Hindlimb muscle (tissue), 1 donor: ENCODE data around the gene AARSD1. TPM values are rescaled to one million over a fixed set of nuclear protein-coding genes. Genes with fewer than 3 reads are reported as not detected.
"Not testable (repeated sequence)": the region's sequence is repeated elsewhere in the genome, so short reads cannot be mapped to it uniquely, and the experiment has no call there.

Experiments used
- DNase-seq: peaks from one replicate; pipeline ENCODE4 v3.0.0-alpha.2; 2013
- polyA plus RNA-seq: library from polyadenylated mRNA; unstranded; fragments of 120-200 nt; gene quantifications from one replicate; pipeline ENCODE4 v1.2.1, GENCODE V29; 2013; ENCODE audit not compliant: insufficient read length

Gene AARSD1, protein sequence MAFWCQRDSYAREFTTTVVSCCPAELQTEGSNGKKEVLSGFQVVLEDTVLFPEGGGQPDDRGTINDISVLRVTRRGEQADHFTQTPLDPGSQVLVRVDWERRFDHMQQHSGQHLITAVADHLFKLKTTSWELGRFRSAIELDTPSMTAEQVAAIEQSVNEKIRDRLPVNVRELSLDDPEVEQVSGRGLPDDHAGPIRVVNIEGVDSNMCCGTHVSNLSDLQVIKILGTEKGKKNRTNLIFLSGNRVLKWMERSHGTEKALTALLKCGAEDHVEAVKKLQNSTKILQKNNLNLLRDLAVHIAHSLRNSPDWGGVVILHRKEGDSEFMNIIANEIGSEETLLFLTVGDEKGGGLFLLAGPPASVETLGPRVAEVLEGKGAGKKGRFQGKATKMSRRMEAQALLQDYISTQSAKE
- 56.9 TPM for polyA plus RNA-seq

DNA sequence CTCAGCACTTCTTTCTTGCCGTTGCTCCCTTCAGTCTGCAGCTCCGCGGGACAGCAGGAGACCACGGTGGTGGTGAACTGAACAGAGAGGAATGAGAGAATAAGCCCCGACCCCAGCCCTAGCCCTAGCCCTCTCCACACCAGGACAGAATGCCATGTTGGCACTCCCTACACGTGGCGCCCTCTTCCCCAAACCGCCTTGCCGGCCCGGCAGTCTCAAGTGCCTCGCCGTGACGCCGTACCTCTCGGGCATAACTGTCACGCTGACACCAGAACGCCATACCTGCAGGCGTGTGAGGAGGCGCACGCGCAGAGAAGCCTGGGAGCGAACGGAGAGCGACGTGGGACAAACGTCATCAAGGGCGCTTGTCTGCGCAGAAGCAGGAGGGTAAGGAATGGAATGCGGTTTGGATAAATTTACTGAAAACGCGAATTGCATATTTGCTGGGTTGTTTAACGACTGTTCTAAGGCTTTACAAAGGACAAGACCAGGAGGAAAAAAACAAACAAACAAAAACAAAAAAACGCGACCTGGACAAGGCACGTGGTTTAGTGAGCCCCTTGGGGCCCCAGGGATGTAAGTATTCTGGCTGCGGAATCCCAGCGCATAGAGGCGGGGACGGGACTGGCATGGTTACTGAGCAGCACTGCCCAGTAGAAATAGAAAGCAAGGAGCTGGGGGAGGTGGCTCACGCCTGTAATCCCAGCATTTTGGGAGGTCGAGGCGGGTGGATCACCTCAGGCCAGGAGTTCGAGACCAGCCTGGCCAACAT is at the start of gene AARSD1:
Gene AARSD1 (minus strand): TSS at position 294 of the 772 bp plus-strand sequence. CDS start 14 bp downstream, at position 280.
- peak; percentile 95 for DNase-seq

DNA sequence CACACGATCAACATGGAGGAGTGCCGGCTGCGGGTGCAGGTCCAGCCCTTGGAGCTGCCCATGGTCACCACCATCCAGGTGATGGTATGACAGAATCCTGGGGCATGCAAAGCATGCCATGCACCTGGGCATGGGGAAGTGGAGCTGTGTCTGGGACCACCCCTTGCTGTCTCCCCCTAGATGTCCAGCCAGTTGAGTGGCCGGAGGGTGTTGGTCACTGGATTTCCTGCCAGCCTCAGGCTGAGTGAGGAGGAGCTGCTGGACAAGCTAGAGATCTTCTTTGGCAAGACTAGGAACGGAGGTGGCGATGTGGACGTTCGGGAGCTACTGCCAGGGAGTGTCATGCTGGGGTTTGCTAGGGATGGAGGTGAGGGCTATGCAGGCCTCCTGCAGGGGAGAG is 49.0 kb upstream of the AARSD1 start:
- no peak for DNase-seq

DNA sequence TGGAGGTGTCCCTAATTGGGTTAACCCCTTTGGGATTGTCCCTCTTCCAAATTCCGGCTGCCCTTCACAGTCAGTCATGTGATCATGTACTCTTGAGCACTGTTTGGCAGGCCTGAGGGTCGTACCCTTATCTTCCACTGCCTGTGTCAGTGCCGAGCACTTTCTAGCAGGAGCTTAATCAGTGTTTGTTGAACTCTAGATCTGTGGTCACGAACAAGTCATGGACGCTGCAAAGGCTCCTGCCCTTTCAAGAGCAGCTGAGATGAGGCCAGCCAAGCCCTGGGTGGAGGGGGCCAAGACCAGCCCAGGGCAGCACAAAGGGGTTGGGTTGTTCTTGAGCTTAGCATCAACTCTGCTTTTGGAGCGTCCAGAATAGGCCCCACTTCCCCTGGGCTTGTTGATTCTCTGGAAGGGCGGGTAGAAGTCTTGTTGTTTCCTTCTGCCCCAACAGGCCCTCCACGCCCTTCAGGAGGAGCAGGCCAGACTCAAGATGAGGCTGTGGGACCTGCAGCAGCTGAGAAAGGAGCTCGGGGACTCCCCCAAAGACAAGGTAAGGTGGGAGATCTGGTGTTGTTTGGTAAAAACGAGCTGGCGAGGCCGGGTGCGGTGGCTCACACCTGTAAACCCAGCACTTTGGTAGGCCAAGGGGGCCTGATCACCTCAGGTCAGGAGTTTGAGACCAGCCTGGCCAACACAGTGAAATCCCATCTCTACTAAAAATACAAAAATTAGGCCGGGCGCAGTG is 47.6 kb upstream of the AARSD1 start:
- no peak for DNase-seq

DNA sequence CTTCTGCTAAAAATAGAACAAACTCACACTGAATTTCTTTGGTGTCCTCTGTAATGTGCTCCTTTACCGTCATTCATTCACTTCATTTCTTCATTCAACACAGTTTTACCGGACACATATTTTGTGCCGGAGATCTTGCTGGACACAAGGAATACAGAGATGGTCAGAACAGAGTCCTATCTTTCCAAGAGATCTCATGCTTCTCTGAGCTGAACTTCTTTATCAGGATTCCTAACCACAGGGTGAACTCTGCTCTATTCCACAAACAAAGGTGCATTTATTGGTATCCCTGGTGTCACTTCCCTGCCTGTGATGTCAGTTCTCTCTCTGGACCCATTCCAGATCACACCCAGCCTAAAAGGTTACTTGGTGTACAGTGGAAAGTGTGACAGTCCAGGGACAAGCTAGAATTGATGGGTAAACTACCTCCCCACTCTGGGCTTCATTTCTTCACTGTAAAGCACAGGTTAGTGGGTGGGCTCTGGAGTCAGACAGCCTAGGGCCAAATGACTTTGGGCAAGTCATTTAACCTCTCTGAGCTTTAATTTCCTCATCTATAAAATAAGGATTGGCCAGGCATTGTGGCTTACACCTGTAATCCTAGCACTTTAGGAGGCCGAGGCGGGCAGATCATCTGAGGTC is 46.5 kb upstream of the AARSD1 start:
- DNase-seq: no peak

DNA sequence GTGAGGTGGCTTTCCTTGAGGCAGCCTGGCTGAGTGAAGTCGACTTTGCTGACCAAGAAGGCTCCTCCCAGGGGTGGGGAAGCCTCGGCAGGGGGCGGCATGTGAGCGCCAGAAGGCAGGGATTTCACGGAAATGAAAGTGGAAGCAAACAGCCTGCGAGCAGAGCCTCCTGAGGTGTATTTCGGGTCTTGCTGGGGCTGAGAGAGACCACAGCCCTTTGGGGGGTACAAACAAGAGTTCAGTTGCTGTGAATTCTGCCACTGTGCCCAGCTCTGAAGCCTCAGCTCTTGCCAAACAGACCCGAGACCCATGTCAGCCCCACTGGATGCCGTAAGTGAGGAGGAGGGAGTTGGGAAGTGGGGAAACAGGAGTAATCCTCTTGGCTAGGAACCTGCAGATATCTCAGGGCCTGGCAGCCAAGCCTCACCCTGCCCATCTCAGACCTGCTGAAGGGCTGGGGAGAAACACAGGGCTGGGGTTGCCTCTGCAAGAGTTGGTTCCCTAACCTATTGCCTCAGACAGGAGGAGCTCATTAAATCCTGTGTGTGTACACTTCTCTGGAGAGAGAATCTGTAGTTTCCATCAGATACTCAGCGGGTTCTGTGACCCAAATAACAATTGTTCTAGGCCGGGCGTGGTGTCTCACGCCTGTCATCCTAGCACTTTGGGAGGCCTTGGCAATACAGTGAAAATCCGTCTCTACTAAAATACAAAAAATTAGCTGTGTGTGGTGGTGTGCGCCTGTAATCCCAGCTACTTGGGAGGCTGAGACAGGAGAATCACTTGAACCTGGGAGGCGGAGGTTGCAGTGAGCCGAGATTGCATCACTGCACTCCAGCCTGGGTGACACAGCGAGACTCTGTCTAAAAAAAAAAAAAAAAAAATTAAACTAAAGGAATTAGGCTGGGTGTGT is 42.6 kb upstream of the AARSD1 start, which contains the start of gene IFI35:
Gene IFI35 (plus strand): TSS at position 146 of the 913 bp plus-strand sequence. CDS start 164 bp downstream, at position 310.
- peak; percentile 84 for DNase-seq

DNA sequence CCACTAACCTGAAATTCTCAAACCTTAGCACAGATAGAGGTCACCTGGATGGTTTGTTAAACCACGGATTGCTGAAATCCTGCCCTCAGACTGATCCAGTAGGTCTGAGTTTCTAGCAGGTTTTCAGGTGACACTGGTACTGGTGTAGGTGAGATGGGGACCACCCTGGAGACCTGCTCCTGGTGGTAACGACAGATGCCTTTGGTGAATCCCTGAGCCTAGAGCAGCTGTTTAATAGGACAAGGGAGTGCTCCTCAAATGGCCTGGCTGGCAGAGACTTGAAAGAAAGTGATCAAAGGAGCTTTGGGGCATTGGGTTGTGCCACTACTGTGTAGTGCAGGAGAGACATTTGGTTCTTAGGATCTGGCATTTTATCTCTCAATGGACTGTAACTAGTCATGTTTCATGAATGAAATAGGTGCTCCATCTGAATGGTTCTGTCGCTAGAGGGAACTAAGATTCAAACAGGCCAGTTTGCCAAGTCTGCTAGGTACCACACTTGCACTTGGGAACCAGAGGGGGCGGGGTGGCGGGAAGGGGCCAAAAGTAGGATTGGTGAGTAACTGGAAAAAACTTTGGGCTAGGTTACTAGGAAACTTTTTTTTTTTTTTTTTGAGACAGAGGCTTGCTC is 39.4 kb upstream of the AARSD1 start:
- no peak for DNase-seq

DNA sequence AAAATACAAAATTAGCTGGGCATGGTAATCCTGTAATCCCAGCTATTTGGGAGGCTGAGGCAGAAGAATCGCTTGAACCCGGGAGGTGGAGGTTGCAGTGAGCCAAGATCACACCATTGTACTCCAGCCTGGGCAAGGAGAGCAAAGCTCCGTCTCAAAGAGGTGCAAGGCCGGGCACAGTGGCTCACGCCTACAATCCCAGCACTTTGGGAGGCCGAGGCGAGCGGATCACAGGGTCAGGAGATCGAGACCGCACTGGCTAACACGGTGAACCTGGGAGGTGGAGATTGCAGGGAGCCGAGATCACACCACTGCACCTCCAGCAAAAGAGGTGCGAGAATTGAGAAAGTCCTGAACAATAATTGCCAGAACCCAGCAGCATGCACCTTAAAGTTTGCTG is 36.6 kb upstream of the AARSD1 start:
- not testable (repeated sequence) for DNase-seq

DNA sequence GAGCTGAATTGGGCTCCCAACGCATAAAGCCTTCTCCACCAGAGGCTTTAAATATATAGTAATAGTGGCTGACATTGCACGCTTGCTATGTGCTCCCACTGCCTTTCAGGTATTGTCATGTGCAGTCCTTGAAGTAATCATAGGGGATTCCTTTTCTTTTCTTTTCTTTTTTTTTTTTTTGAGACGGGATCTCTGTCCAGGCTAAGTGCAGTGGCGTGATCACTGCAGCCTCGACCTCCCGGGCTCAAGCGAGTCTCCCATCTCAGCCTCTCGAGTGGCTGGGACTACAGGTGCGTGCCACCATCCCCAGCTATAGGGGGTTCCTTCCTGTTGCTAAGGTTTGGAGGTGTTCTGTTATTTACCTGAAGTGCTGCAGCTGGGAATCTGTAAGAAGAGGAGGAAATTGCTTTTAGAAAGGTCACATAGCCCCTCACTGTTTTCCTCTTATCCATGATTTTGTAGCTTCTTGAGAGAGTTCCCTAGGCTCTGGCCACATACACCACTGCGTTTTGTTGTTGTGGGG is 34.8 kb upstream of the AARSD1 start:
- DNase-seq: no peak

DNA sequence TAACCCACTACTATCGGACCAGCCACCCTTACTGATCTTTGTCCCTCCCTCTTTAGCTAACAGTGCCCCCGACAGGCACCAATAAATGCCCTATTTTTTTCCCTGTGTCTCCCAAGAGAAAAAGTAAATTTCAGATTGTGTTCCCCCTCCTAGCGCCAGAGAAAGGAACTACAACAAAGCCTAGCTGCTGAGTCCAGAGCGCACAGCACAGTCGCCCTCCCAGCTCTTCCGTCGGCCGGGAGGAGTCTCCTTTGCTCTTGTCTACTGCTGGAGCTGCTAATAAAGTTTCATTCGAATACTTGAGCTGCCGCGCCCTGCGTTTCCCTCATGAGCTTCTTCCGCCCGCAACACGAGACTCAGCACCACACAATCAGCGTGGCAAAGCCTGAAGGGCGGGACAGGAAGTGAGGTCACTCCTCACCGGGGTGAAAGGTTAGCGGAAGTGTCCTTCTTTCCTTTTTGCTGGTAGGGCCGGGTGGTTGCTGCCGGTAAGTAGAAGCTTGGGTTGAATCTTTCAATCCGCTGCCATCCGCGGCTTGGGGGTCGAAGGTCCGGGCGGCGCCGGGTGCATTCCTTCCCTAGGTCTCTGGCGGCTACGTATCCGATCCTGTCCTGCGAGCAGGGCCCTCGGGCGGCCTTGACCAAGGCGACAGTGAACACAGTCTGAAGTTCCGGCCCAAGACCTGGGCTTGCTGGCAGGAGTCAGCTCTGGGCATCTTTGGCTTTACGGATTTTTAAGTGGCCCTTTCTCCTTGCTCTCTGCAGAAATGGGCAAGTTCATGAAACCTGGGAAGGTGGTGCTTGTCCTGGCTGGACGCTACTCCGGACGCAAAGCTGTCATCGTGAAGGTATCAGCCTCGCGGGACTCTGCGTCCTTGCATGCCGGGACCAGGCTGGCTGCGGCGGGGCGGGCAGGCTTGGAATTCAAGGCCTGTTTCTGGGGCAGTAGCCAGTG is 34.0 kb upstream of the AARSD1 start, which contains the start of gene RPL27:
Gene RPL27 (plus strand): TSS at position 436 of the 955 bp plus-strand sequence. CDS start 332 bp downstream, at position 768.
- peak; percentile 99 for DNase-seq

DNA sequence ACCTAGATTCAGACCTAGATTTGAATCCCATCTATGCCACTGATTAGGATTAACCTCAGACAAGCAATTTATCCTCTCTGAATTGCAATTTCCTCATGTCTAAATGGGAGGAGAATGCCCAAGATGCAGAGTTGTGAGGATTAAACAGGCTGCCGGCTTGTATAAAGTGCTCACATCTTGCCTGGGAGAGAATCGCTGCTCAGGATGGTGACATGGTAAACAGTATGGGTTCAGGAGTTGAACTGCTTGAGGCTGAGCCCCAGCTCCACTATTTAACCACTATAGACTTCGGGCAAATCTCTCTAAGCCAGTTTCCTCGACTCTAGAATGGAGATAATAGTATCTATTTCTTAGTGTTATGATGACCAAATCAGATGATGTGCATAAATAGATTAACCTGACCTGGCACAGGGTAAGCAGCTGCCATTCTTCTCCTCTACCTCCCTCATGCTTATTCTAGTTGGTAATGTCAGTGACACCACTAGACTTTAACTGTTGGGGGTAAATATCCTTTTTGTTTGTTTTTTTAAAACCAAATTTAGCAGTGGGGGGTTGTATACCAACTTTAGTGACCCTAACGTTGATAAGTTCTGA is 33.2 kb upstream of the AARSD1 start:
- DNase-seq: no peak

DNA sequence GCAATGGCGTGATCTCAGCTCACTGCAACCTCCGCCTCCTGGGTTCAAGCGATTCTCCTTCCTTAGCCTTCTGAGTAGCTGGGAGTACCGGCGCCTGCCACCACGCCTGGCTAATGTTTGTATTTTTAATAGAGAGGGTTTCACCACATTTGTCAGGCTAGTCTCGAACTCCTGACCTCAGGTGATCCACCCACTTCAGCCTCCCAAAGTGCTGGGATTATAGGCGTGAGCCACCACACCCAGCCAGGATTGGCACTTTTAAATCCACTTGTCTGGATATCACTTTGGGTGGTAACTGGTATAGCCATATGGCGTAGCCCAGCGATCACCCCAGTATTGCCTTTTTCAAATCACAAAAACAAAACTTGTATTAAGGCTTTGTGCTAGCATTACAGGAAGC is 29.7 kb upstream of the AARSD1 start:
- DNase-seq: not testable (repeated sequence)

DNA sequence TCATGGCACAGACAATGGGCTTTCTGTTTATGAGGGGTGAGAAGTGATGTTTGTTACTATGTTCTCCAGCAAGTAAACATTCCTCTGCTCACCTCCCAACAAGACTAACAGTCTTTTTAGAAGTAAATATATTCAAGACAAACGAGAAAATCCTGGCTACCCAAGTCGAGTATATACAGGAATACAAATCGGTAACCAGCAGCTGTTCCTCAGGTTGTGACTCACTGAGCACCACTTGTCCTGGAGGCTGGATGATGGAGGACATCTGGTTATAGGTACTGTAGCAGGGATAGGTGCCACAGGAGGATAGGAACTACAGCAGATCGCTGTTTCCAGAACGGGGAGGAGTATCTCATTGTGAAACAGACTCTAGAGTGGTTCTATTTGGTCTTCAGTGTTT is 28.6 kb upstream of the AARSD1 start:
- DNase-seq: no peak

DNA sequence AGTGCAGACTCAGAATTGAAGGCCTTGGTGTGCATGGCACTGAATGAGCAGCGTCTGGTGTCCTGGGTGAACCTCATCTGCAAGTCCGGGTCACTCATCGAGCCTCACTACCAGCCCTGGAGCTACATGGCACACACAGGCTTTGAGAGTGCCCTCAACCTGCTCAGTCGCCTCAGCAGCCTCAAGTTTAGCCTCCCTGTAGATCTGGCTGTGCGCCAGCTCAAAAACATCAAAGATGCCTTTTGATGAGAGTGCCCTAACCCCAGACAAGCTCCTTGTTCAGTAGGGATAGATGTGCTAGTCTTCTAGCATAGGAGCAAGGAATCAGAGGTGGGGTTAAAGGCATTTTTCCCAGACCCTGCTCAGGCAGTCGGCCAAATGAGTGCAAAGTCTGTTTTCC is 27.2 kb upstream of the AARSD1 start:
- no peak for DNase-seq

DNA sequence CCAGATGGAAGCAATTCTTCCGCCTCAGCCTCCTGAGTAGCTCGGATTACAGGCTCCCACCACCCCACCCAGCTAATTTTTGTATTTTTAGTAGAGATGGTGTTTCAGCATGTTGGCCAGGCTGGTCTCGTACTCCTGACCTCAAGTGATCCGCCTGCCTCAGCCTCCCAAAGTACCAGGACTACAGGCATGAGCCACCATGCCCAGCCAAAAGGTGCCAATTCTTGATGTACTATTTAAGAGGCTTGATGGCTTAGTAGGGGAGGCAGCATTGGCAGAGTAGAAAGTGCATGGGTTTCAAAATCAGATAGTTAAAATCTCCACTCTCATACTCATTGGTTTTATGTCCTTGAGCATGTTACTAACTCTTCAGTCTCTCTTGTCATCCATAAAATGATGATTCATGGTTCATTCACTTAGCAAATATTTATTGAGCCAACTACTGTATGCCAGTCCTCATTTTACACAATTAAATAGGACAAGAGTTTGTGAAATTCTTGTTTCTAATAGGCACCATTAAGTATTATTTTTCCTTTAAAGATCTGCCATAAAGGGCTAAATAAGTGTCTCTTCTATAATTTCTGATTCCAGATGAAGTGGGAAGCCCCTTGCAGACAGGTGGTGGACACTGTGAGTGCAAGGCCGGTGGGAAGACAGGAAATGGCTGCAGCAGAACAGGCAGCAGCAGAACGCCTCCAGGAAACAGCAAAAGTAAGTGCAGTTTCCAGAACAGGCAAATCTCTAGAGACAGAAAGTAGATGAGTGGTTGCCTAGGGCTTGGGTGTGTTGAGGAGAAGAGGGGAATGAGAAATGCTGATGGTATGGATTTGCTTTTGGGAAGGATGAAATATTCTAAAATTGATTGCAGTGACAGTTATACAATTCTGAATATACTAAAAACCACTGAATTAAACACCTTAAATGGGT is 25.7 kb upstream of the AARSD1 start:
- DNase-seq: no peak

DNA sequence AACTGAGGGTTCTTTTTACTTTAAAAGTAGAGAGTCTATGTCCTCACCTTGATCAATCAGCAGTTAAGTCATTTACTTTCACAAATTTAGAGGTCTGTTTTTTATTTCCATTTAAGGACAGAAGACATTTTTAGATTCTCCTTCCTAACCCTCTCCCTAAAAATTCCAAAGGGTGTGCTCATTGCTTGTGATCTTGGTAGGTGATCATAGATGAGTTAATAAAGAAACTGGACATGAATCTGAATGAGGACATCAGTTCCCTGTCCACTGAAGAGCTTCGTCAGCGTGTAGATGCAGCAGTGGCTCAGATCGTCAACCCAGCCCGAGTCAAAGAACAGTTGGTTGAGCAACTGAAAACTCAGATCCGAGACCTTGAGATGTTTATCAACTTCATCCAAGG is 24.9 kb upstream of the AARSD1 start:
- no peak for DNase-seq

DNA sequence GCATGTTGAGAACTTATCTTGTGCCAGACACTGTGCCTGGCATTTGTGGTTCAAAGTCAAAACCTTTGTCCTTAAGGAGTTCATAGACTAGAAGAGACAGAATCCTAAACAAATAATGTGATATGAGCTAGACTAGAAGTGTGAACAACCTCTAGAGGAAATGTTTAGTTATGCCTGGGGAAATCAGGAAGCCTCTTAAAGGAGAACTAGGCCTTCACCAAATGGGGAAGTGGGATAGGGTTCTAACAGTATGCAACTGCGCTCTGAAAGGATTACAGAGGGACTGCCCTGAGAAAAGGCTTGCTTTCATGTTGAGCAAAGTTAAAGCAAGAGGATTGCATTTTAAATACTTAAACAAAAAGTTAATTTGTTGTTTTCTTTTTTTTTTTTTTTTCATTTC is 21.0 kb upstream of the AARSD1 start:
- no peak for DNase-seq

DNA sequence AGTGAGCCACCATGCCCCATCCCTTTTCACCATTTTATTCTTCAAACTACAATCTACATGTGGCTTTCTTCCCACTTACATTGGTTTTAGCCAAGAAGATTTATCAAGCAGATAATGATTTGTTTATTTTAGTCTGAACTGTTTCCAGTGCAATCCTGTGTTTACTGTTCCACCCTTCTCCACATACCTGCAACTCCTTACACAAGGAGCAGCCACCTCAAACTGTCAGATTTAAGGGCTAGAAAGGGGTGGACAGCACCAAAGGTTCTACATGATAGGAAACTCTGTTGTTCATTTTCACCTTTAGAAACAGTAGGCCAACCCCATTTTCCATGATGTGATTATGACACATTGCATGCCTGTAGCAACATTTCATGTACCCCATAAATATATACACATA is 18.0 kb upstream of the AARSD1 start:
- DNase-seq: no peak
